ENCODE data around the gene GPR132. TPM values are rescaled to one million over a fixed set of nuclear protein-coding genes. Genes with fewer than 3 reads are reported as not detected.

Gene GPR132
- total and polyA plus RNA-seq, 10 of the 15 experiments (the other 5 are each of a cell fraction or from before 2014, with no cell fraction given): 1.9 to 49.3 (median 20.4) TPM

DNA sequence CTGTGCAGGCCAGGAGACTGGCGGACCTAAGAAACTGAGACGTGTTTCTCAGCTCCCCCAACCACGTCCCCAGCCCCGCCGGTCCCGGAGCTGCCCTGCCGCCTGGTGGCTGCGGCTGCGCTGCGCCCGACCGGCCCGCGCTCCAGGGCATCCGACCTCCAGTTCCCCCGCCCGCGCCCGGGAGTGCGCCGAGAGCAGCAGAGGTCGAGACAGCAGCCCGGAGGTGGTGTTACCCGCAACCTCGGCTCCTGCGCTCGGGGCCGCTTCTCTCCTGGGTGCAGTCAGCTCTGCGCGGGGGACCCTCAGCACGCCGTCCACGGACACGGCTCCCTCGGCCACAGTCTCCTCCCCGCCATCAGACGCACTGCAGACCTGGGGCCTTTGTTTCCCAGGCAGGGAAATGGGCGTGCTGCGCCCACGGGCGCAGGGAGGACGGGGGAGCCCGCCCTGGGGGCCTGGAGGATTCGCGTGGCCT lies 21.6 kb upstream of the GPR132 start (continued):
- TF ChIP-seq, protein P1, sequence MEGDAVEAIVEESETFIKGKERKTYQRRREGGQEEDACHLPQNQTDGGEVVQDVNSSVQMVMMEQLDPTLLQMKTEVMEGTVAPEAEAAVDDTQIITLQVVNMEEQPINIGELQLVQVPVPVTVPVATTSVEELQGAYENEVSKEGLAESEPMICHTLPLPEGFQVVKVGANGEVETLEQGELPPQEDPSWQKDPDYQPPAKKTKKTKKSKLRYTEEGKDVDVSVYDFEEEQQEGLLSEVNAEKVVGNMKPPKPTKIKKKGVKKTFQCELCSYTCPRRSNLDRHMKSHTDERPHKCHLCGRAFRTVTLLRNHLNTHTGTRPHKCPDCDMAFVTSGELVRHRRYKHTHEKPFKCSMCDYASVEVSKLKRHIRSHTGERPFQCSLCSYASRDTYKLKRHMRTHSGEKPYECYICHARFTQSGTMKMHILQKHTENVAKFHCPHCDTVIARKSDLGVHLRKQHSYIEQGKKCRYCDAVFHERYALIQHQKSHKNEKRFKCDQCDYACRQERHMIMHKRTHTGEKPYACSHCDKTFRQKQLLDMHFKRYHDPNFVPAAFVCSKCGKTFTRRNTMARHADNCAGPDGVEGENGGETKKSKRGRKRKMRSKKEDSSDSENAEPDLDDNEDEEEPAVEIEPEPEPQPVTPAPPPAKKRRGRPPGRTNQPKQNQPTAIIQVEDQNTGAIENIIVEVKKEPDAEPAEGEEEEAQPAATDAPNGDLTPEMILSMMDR (IDR thresholded peaks at IDR 0.05 in 2 of 3, conservative IDR thresholded peaks at IDR 0.05 in 1 of 3; ENCODE audit: control insufficient read depth in 2 of 3, extremely low read depth in 1 of 3, insufficient read depth in 1 of 3, low read depth in 3 of 3, low read length in 3 of 3): peak; percentile 70 to 96 (median 91); a peak in 5 of 6 replicates
- peak; percentile 82 for TF ChIP-seq IKZF1 (conservative IDR thresholded peaks at IDR 0.05)
- TF ChIP-seq EGR1 (IDR thresholded peaks at IDR 0.05; ENCODE audit: borderline replicate concordance in 1 of 2, low read depth in 2 of 2, low read length in 2 of 2): peak in 1 of 2 experiments; percentile 41; a peak in 1 of 3 replicates
- TF ChIP-seq MEF2B (IDR thresholded peaks at IDR 0.05; ENCODE audit: partially characterized antibody, poor library complexity, severe bottlenecking): peak; percentile 10
- no peak for TF ChIP-seq MYB (IDR thresholded peaks at IDR 0.05; ENCODE audit: borderline replicate concordance, low read depth, low read length)
- TF ChIP-seq ASH2L (IDR thresholded peaks at IDR 0.05; ENCODE audit: borderline replicate concordance, low read depth): no peak
- no peak for TF ChIP-seq SREBF2 (IDR thresholded peaks at IDR 0.05; ENCODE audit: low read length)
- TF ChIP-seq, protein P2, sequence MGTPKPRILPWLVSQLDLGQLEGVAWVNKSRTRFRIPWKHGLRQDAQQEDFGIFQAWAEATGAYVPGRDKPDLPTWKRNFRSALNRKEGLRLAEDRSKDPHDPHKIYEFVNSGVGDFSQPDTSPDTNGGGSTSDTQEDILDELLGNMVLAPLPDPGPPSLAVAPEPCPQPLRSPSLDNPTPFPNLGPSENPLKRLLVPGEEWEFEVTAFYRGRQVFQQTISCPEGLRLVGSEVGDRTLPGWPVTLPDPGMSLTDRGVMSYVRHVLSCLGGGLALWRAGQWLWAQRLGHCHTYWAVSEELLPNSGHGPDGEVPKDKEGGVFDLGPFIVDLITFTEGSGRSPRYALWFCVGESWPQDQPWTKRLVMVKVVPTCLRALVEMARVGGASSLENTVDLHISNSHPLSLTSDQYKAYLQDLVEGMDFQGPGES (IDR thresholded peaks at IDR 0.05): no peak
- TF ChIP-seq, protein P3, sequence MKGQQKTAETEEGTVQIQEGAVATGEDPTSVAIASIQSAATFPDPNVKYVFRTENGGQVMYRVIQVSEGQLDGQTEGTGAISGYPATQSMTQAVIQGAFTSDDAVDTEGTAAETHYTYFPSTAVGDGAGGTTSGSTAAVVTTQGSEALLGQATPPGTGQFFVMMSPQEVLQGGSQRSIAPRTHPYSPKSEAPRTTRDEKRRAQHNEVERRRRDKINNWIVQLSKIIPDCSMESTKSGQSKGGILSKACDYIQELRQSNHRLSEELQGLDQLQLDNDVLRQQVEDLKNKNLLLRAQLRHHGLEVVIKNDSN (IDR thresholded peaks at IDR 0.05; ENCODE audit: borderline replicate concordance, extremely low read length, insufficient read depth, low read depth, low read length): no peak
- TF ChIP-seq CREM (IDR thresholded peaks at IDR 0.05; ENCODE audit: low read depth): no peak
- no peak for TF ChIP-seq FOXK2 (IDR thresholded peaks at IDR 0.05)
- TF ChIP-seq CREB1 (IDR thresholded peaks at IDR 0.05; ENCODE audit: low read depth): peak; percentile 29; the same call in 1 of the 2 replicates
- no peak for TF ChIP-seq WRNIP1 (IDR thresholded peaks at IDR 0.05; ENCODE audit: borderline replicate concordance, low read depth, low read length)
- no peak for TF ChIP-seq NR2C2 (IDR thresholded peaks at IDR 0.05; ENCODE audit: borderline replicate concordance, control insufficient read depth, insufficient read length, low read depth)
- no peak for TF ChIP-seq NFYA (IDR thresholded peaks at IDR 0.05; ENCODE audit: borderline replicate concordance, low read depth, low read length)
- TF ChIP-seq BRCA1 (IDR thresholded peaks at IDR 0.05; ENCODE audit: low read depth, low read length): no peak
- TF ChIP-seq GABPA (IDR thresholded peaks at IDR 0.05; ENCODE audit: low read depth): no peak
- TF ChIP-seq SMAD1 (IDR thresholded peaks at IDR 0.05; ENCODE audit: low read depth, partially characterized antibody): no peak
- peak; percentile 36; the same call in 1 of the 2 replicates for TF ChIP-seq CBX5 (IDR thresholded peaks at IDR 0.05; ENCODE audit: low read depth)
- TF ChIP-seq ZNF384 (IDR thresholded peaks at IDR 0.05; ENCODE audit: borderline replicate concordance, low read depth, low read length): no peak
- no peak for TF ChIP-seq SMAD5 (IDR thresholded peaks at IDR 0.05; ENCODE audit: low read depth)
- TF ChIP-seq NFYB (IDR thresholded peaks at IDR 0.05; ENCODE audit: insufficient read depth, low read depth, low read length): no peak
- TF ChIP-seq MTA2 (IDR thresholded peaks at IDR 0.05; ENCODE audit: low read depth): no peak
- TF ChIP-seq YY1 (IDR thresholded peaks at IDR 0.05; ENCODE audit: low read depth, low read length): peak; percentile 84
- TF ChIP-seq CEBPB (IDR thresholded peaks at IDR 0.05; ENCODE audit: borderline replicate concordance in 1 of 2, low read depth in 2 of 2, low read length in 2 of 2): no peak
- no peak for TF ChIP-seq FOS (IDR thresholded peaks at IDR 0.05; ENCODE audit: borderline replicate concordance, extremely low read depth, insufficient read length)
- no peak for TF ChIP-seq IRF4 (IDR thresholded peaks at IDR 0.05; ENCODE audit: low read depth, low read length)
- TF ChIP-seq ATF7 (IDR thresholded peaks at IDR 0.05; ENCODE audit: low read depth): no peak
